GM06990 (cell line): ENCODE data around the gene A1BG.

Source experiments
- DNase-seq: peaks from one replicate; pipeline ENCODE4 v3.0.0-alpha.2; 2011; ENCODE audit not compliant: insufficient read length; ENCODE audit errors: extremely low read depth
- H3K27me3 ChIP-seq: replicated peaks from 2 replicates; pipeline ENCODE4 v1.6.0; 2011; ENCODE audit warnings: low read length; ENCODE audit not compliant: control insufficient read depth, insufficient read depth
- H3K36me3 ChIP-seq: 2 replicates; pipeline ENCODE4 v1.5.1; 2011; ENCODE audit warnings: low read length; ENCODE audit not compliant: control insufficient read depth, insufficient read depth
- H3K4me3 ChIP-seq: replicated peaks from 2 replicates; pipeline ENCODE4 v1.5.1; 2011; ENCODE audit warnings: low read depth, mild to moderate bottlenecking, control low read depth, low read length
- CTCF ChIP-seq: IDR thresholded peaks from 2 replicates; pipeline ENCODE4 v1.5.1; 2011; ENCODE audit warnings: low read length, control low read depth, mild to moderate bottlenecking, inconsistent platforms; ENCODE audit not compliant: insufficient read depth, poor library complexity, severe bottlenecking

The A1BG gene

GRCh38 chr19:58374200-58374599 is 20.9 kb upstream of the A1BG start:
- Histone ChIP-seq H3K27me3 (no peaks in the 10 kb centered on the region), H3K36me3 (no peaks in the 10 kb centered on the region), H3K4me3 (no peak overlapping the region)
- no peak for TF ChIP-seq CTCF
- no peak for DNase-seq

GRCh38 chr19:58372311-58373133 is 19.2 kb upstream of the A1BG start:
- Histone ChIP-seq H3K36me3 (no peaks in the 10 kb centered on the region; the same call in 1 of the 2 replicates), H3K27me3 (no peaks in the 10 kb centered on the region), H3K4me3 (no peak overlapping the region)
- DNase-seq, result no peak
- no peak for TF ChIP-seq CTCF

GRCh38 chr19:58368561-58369360 is 15.5 kb upstream of the A1BG start:
- no peaks in the 10 kb centered on the region; the same call in 1 of the 2 replicates for H3K36me3 ChIP-seq
- no peak overlapping the region for H3K4me3 ChIP-seq
- no peaks in the 10 kb centered on the region for H3K27me3 ChIP-seq
- no peak for TF ChIP-seq CTCF
- no peak for DNase-seq

- H3K36me3 ChIP-seq, result no peaks in the 10 kb centered on the region; the same call in 1 of the 2 replicates
- no peak for TF ChIP-seq CTCF
- no peak for DNase-seq
- H3K4me3 ChIP-seq, result no peak overlapping the region
- no peaks in the 10 kb centered on the region for H3K27me3 ChIP-seq
Measured at GRCh38 chr19:58367698-58368454, 14.6 kb upstream of the A1BG start.

GRCh38 chr19:58366585-58367430 is 13.5 kb upstream of the A1BG start:
- no peak for TF ChIP-seq CTCF
- DNase-seq, result no peak
- H3K4me3 ChIP-seq, result no peak overlapping the region
- H3K27me3 ChIP-seq, result no peaks in the 10 kb centered on the region
- H3K36me3 ChIP-seq, result no peaks in the 10 kb centered on the region; the same call in 1 of the 2 replicates
